DMS79 (cell line): ENCODE results near the gene C2CD4B.

ENCODE experiments used
- DNase-seq: peaks from one replicate; lab custom pipeline; 2025; lab: John Stamatoyannopoulos, UW

Gene C2CD4B

GRCh38 chr15:62165104-62165792 is at the start of gene C2CD4B:
Gene C2CD4B (minus strand): TSS chr15:62165285. CDS start chr15:62164984, 301 bp downstream.
- peak; percentile 36 for DNase-seq

GRCh38 chr15:62212741-62213140 is 47.7 kb upstream of the C2CD4B start:
- no peak for DNase-seq

- no peak for DNase-seq
Measured at GRCh38 chr15:62211348-62211747, 46.3 kb upstream of the C2CD4B start.

- DNase-seq, result no peak
Measured at GRCh38 chr15:62209821-62210220, 44.7 kb upstream of the C2CD4B start.

- DNase-seq, result no peak
Measured at GRCh38 chr15:62209322-62209721, 44.2 kb upstream of the C2CD4B start.

- no peak for DNase-seq
Measured at GRCh38 chr15:62208884-62209283, 43.8 kb upstream of the C2CD4B start.

GRCh38 chr15:62208367-62208766 is 43.3 kb upstream of the C2CD4B start:
- no peak for DNase-seq

GRCh38 chr15:62190675-62191074 is 25.6 kb upstream of the C2CD4B start:
- DNase-seq, result no peak

GRCh38 chr15:62190274-62190673 is 25.2 kb upstream of the C2CD4B start:
- DNase-seq, result no peak

GRCh38 chr15:62188744-62189143 is 23.7 kb upstream of the C2CD4B start:
- DNase-seq, result no peak

- no peak for DNase-seq
Measured at GRCh38 chr15:62187910-62188309, 22.8 kb upstream of the C2CD4B start.

GRCh38 chr15:62187425-62187824 is 22.3 kb upstream of the C2CD4B start:
- no peak for DNase-seq

- DNase-seq, result no peak
Measured at GRCh38 chr15:62186578-62186977, 21.5 kb upstream of the C2CD4B start.

GRCh38 chr15:62183130-62183529 is 18.0 kb upstream of the C2CD4B start:
- no peak for DNase-seq

GRCh38 chr15:62173215-62173614 is 8.1 kb upstream of the C2CD4B start:
- no peak for DNase-seq

GRCh38 chr15:62171882-62172281 is 6.8 kb upstream of the C2CD4B start:
- DNase-seq, result no peak

GRCh38 chr15:62165793-62166375 is 799 bp upstream of the C2CD4B start:
- no peak for DNase-seq

GRCh38 chr15:62164396-62165103 is 535 bp downstream of the C2CD4B start:
- DNase-seq, result no peak

GRCh38 chr15:62164014-62164395 is 1.1 kb downstream of the C2CD4B start:
- no peak for DNase-seq

- no peak for DNase-seq
Measured at GRCh38 chr15:62163397-62164013, 1.6 kb downstream of the C2CD4B start.

GRCh38 chr15:62153228-62153627 is 11.9 kb downstream of the C2CD4B start:
- DNase-seq, result no peak

- DNase-seq, result peak; percentile 43
Measured at GRCh38 chr15:62150445-62150844, 14.6 kb downstream of the C2CD4B start.

GRCh38 chr15:62149729-62150128 is 15.4 kb downstream of the C2CD4B start:
- DNase-seq, result no peak
